SIG-M5 treated with dmso at 0.1 percent for 504 hours (cell line): ENCODE measurements around the gene LTB4R2.
A peak's percentile ranks its signal among the peaks of the same experiment; 100 is the strongest.
"Not testable (repeated sequence)": the region's sequence is repeated elsewhere in the genome, so short reads cannot be mapped to it uniquely, and the experiment has no call there.

Experiments
- DNase-seq: peaks from one replicate; lab custom pipeline; 2025; ENCODE audit not compliant: unreplicated experiment; lab: John Stamatoyannopoulos, UW

Gene LTB4R2

GRCh38 chr14:24338843-24339242 is 28.9 kb downstream of the LTB4R2 start:
- no peak for DNase-seq

GRCh38 chr14:24339284-24340151 is 29.6 kb downstream of the LTB4R2 start, which contains the start of gene RIPK3:
Gene RIPK3 (minus strand): TSS chr14:24339991. CDS start chr14:24339826, 165 bp downstream.
- DNase-seq = no peak

- no peak for DNase-seq
Measured at GRCh38 chr14:24340606-24341005, 30.7 kb downstream of the LTB4R2 start.

- no peak for DNase-seq
Measured at GRCh38 chr14:24342889-24343288, 32.9 kb downstream of the LTB4R2 start.

GRCh38 chr14:24343795-24344660 is 34.1 kb downstream of the LTB4R2 start:
- no peak for DNase-seq

- DNase-seq = no peak
Measured at GRCh38 chr14:24347134-24347533, 37.2 kb downstream of the LTB4R2 start.

- DNase-seq = no peak
Measured at GRCh38 chr14:24348186-24348585, 38.2 kb downstream of the LTB4R2 start.

GRCh38 chr14:24349742-24350141 is 39.8 kb downstream of the LTB4R2 start:
- DNase-seq = no peak

GRCh38 chr14:24351517-24351916 is 41.6 kb downstream of the LTB4R2 start:
- DNase-seq = peak; percentile 31

GRCh38 chr14:24353559-24354481 is 43.9 kb downstream of the LTB4R2 start:
- no peak for DNase-seq

- DNase-seq = not testable (repeated sequence)
Measured at GRCh38 chr14:24354482-24354825, 44.5 kb downstream of the LTB4R2 start.

GRCh38 chr14:24355009-24355408 is 45.1 kb downstream of the LTB4R2 start:
- DNase-seq = no peak

GRCh38 chr14:24356208-24356607 is 46.3 kb downstream of the LTB4R2 start:
- DNase-seq = no peak

GRCh38 chr14:24360281-24360680 is 50.3 kb downstream of the LTB4R2 start:
- no peak for DNase-seq

- DNase-seq = no peak
Measured at GRCh38 chr14:24361326-24361725, 51.4 kb downstream of the LTB4R2 start.
